Endothelial cell of umbilical vein (primary cell): ENCODE measurements around the gene NOP16. TPM values are rescaled to one million over a fixed set of nuclear protein-coding genes. Genes with fewer than 3 reads are reported as not detected.

Source experiments
- BruUV-seq: library from RNA; stranded (reverse); fragments of 400-500 nt; replicated peaks from 2 replicates; lab custom pipeline; 2021; lab: Mats Ljungman, UMichigan
- CTCF ChIA-PET: fragments of 300-600, 350-600 bp; sonication (Branson Sonifier 250); formaldehyde crosslinking; loops from one replicate; lab custom pipeline; 2021; ENCODE audit warnings: antibody characterized with exemption, inconsistent platforms; lab: Charles Lee
- POLR2A ChIA-PET: fragments of 300-600, 350-600 bp; sonication (Branson Sonifier 250); formaldehyde crosslinking; loops from one replicate; lab custom pipeline; 2021; ENCODE audit warnings: antibody characterized with exemption, inconsistent platforms; lab: Charles Lee
- DNase-seq: peaks from one replicate; pipeline ENCODE4 v3.0.0-alpha.2; 2011; ENCODE audit warnings: low read depth, low spot score
- FAIRE-seq: peaks from 2 replicates; lab custom pipeline; 2011; peaks lifted over from hg19 to GRCh38; lab: Jason Lieb, UNC
- H2AFZ ChIP-seq: 2 replicates; pipeline ENCODE4 v1.6.0; 2012; ENCODE audit warnings: low read depth, low read length, control low read depth, inconsistent platforms
- H3K27ac ChIP-seq: 2 replicates; pipeline ENCODE4 v1.5.1; 2011; ENCODE audit warnings: low read depth, mild to moderate bottlenecking, control low read depth, low read length, moderate library complexity; ENCODE audit not compliant: insufficient read depth
- H3K27me3 ChIP-seq, 2 experiments: 2 replicates each; pipeline versions ENCODE4 v1.6.0 to v1.6.1; 2011; ENCODE audit warnings: low read length in 2 of 2, mixed read lengths in 1 of 2; ENCODE audit not compliant: control insufficient read depth in 2 of 2, insufficient read depth in 2 of 2
- H3K36me3 ChIP-seq, 2 experiments: 2 replicates in 1 of 2; 3 replicates in 1 of 2; pipeline ENCODE4 v1.5.1; 2011; ENCODE audit warnings: low read length in 2 of 2, mild to moderate bottlenecking in 1 of 2, moderate library complexity in 1 of 2; ENCODE audit not compliant: control insufficient read depth in 2 of 2, insufficient read depth in 2 of 2; ENCODE audit errors: extremely low read depth in 1 of 2
- H3K4me1 ChIP-seq: 3 replicates; pipeline ENCODE4 v1.5.1; 2011; ENCODE audit warnings: mild to moderate bottlenecking, low read length; ENCODE audit not compliant: control insufficient read depth, insufficient read depth; ENCODE audit errors: extremely low read depth
- H3K4me2 ChIP-seq: 2 replicates; pipeline ENCODE4 v1.6.1; 2011; ENCODE audit warnings: low read length, control low read depth, mixed read lengths; ENCODE audit not compliant: insufficient read depth
- H3K4me3 ChIP-seq, 3 experiments: fragments of 200-600 bp in 1 of 3; sonication (generic), shearing (Covaris generic) in 1 of 3; replicated peaks in 1 of 3; 2 replicates each; pipeline ENCODE4 v1.5.1; 2011 to 2016; ENCODE audit warnings: control low read depth in 3 of 3, low read length in 3 of 3, mild to moderate bottlenecking in 2 of 3, inconsistent platforms in 1 of 3, low read depth in 1 of 3, moderate library complexity in 1 of 3; ENCODE audit not compliant: insufficient read depth in 1 of 3
- H3K79me2 ChIP-seq: 2 replicates; pipeline ENCODE4 v1.6.0; 2012; ENCODE audit warnings: low read length, inconsistent platforms; ENCODE audit not compliant: control insufficient read depth, insufficient read depth
- H3K9ac ChIP-seq: replicated peaks from 2 replicates; pipeline ENCODE3; 2011; ENCODE audit warnings: low read length, control low read depth; ENCODE audit not compliant: insufficient read depth; ENCODE audit errors: extremely low read depth
- H3K9me1 ChIP-seq: replicated peaks from 3 replicates; pipeline ENCODE4 v1.6.0; 2011; ENCODE audit warnings: mild to moderate bottlenecking, low read length; ENCODE audit not compliant: control insufficient read depth, insufficient read depth; ENCODE audit errors: extremely low read depth
- H3K9me3 ChIP-seq: replicated peaks from 2 replicates; pipeline ENCODE4 v1.5.1; 2012; ENCODE audit warnings: low read length, inconsistent platforms; ENCODE audit not compliant: control insufficient read depth, insufficient read depth
- H4K20me1 ChIP-seq: replicated peaks from 2 replicates; pipeline ENCODE3; 2011; ENCODE audit warnings: mild to moderate bottlenecking, low read length; ENCODE audit not compliant: control insufficient read depth, insufficient read depth; ENCODE audit errors: extremely low read depth
- CTCF ChIP-seq, 2 donors: IDR thresholded peaks; 1 replicate in 1 of 2; 2 replicates in 1 of 2; pipeline ENCODE4 v1.5.1; 2011; ENCODE audit warnings: low read length in 2 of 2, mild to moderate bottlenecking in 2 of 2, moderate library complexity in 2 of 2, control low read depth in 1 of 2, inconsistent platforms in 1 of 2, low read depth in 1 of 2; ENCODE audit not compliant: insufficient read depth in 1 of 2; ENCODE audit errors: extremely low read depth in 1 of 2
- EZH2 ChIP-seq: IDR thresholded peaks from 2 replicates; pipeline ENCODE4 v1.6.1; 2012; ENCODE audit warnings: borderline replicate concordance, low read depth, mild to moderate bottlenecking, moderate library complexity, low read length, inconsistent platforms; ENCODE audit not compliant: severe bottlenecking
- FOS ChIP-seq: IDR thresholded peaks from 2 replicates; pipeline ENCODE4 v1.6.1; 2011; ENCODE audit warnings: mild to moderate bottlenecking, low read length, moderate library complexity, borderline replicate concordance; ENCODE audit not compliant: insufficient read depth
- GATA2 ChIP-seq: IDR thresholded peaks from 2 replicates; pipeline ENCODE4 v1.7.0; 2011; ENCODE audit warnings: low read depth, mild to moderate bottlenecking, moderate library complexity, mixed read lengths, low read length; ENCODE audit not compliant: insufficient read length, insufficient read depth
- JUN ChIP-seq: IDR thresholded peaks from 2 replicates; pipeline ENCODE4 v1.6.1; 2011; ENCODE audit warnings: borderline replicate concordance, low read depth; ENCODE audit not compliant: insufficient read length, insufficient read depth
- MAX ChIP-seq: IDR thresholded peaks from 2 replicates; pipeline ENCODE4 v1.6.1; 2011; ENCODE audit not compliant: insufficient read depth, insufficient read length
- MYC ChIP-seq: IDR thresholded peaks from one replicate; pipeline ENCODE4 v1.6.1; 2011; ENCODE audit warnings: mild to moderate bottlenecking, low read depth, low read length
- POLR2A ChIP-seq: IDR thresholded peaks from 2 replicates; pipeline ENCODE4 v1.6.1; 2012; ENCODE audit warnings: low read depth, mild to moderate bottlenecking, control low read depth, low read length
- POLR2AphosphoS5 ChIP-seq: IDR thresholded peaks from 2 replicates; pipeline ENCODE4 v1.6.1; 2012; ENCODE audit warnings: low read depth, mild to moderate bottlenecking, control low read depth, low read length, moderate library complexity; ENCODE audit not compliant: insufficient read depth
- dilution Hi-C: fragments of 300-500 bp; cut with MboI; formaldehyde crosslinking; loops from one replicate; pipeline ENCODE4 v1.15.0; 2019; ENCODE audit warnings: low sequenced_read_pairs; ENCODE audit not compliant: extremely low pct_ligation_motif_present
- intact Hi-C: fragments of 100-400 bp; cut with micrococcal nuclease; formaldehyde crosslinking; loops from one replicate; pipeline ENCODE4 v1.10.0; 2022
- polyA plus RNA-seq, 4 experiments: library from polyadenylated mRNA; depleted of rRNA in 3 of 4; stranded (reverse) in 3 of 4; unstranded in 1 of 4; fragments of >200 nt; gene quantifications; 2 replicates each; pipeline versions ENCODE4 v1.2.1 to v1.2.3, GENCODE V29; 2011 to 2012; ENCODE audit warnings: missing spikeins in 1 of 4
- total RNA-seq: library from RNA; stranded (reverse); gene quantifications from 2 replicates; pipeline ENCODE4 v1.2.3, GENCODE V29; 2021

NOP16 gene
- total and polyA plus RNA-seq, 2 donors (not counting 3 experiments of a cell fraction or from before 2014, with no cell fraction given): 41.1 to 47.4 TPM

GRCh38 chr5:176382721-176383120, 5.7 kb downstream of the NOP16 start:
- Histone ChIP-seq H3K27me3 (no peaks in the 10 kb centered on the region), H3K9me1 (no peaks in the 10 kb centered on the region), H3K4me2 (no peak overlapping the region), H4K20me1 (no peaks in the 10 kb centered on the region), H3K36me3 (peaks cover 12 to 23% of the 10 kb centered on the region in 2 experiments), H3K4me1 (peaks cover 11% of the 10 kb centered on the region), H3K9ac (no peak overlapping the region), H3K4me3 (no peak overlapping the region), H2AFZ (no peak overlapping the region), H3K9me3 (no peaks in the 10 kb centered on the region), H3K27ac (no peak overlapping the region), H3K79me2 (peaks cover 28% of the 10 kb centered on the region)
- intact Hi-C loops: loop anchor here (10.0 kb wide), 1 partner anchor 1212 kb away; the partner anchor contains the start of gene TMED9
- dilution Hi-C loops: no loop called here
- ChIA-PET CTCF (no interaction called here), POLR2A (no interaction called here)
- FAIRE-seq: no peak
- BruUV-seq: no TSS peak
- no peak for DNase-seq
- TF ChIP-seq MAX (no peak), JUN (no peak), POLR2A (no peak)

- ChIA-PET CTCF (no interaction called here), POLR2A (no interaction called here)
- peaks cover 12 to 23% of the 10 kb centered on the region in 2 experiments for H3K36me3 ChIP-seq
- H3K4me2 ChIP-seq: no peak overlapping the region
- no peak overlapping the region for H3K9ac ChIP-seq
- H3K9me1 ChIP-seq: no peaks in the 10 kb centered on the region
- DNase-seq (no peak), FAIRE-seq (no peak)
- H3K27me3 ChIP-seq: no peaks in the 10 kb centered on the region
- H3K27ac ChIP-seq: no peak overlapping the region
- dilution Hi-C loops (no loop called here), intact Hi-C loops (loop anchor here (10.0 kb wide), 1 partner anchor 1213 kb away; the partner anchor contains the start of gene TMED9)
- no peaks in the 10 kb centered on the region for H4K20me1 ChIP-seq
- TF ChIP-seq MYC: no peak
- no peak for TF ChIP-seq EZH2
- TF ChIP-seq JUN: no peak
- no peak for TF ChIP-seq GATA2
- TF ChIP-seq CTCF (IDR thresholded peaks at IDR 0.05; ENCODE audit: extremely low read depth in 1 of 2, insufficient read depth in 1 of 2, low read depth in 1 of 2, low read length in 2 of 2): no peak
- TF ChIP-seq POLR2A: no peak
- TF ChIP-seq FOS: no peak
- TF ChIP-seq MAX: no peak
- no peak for TF ChIP-seq POLR2AphosphoS5
- peaks cover 21% of the 10 kb centered on the region for H3K79me2 ChIP-seq
- no peak overlapping the region for H3K4me3 ChIP-seq
- no peaks in the 10 kb centered on the region for H3K9me3 ChIP-seq
- BruUV-seq: no TSS peak
- peaks cover 4% of the 10 kb centered on the region for H3K4me1 ChIP-seq
- no peak overlapping the region for H2AFZ ChIP-seq
Observed at GRCh38 chr5:176381979-176382378, 6.4 kb downstream of the NOP16 start.
